CMK (cell line): Measurements from ENCODE around the gene TMEM222.

Experiments
- DNase-seq: peaks from one replicate; pipeline ENCODE4 v3.0.0-alpha.2; 2010; ENCODE audit warnings: low read depth

The TMEM222 gene

DNA sequence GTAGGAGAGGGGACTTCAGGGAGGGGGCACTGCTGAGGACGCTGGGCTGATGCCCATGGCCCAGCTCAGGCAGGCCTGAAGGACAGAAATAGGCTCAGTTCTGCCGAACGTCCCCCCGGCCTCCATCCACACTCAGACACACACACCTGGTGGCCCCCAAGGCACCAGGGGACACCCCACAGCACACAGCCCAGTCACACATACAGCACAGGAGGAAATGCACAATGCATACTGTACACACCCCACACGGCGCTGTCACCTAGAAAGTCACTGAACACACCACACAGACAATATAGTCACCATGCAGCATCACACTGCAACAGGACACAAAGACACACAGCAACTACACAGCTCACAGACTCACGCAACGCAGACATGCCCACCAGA is 20.4 kb downstream of the TMEM222 start:
- DNase-seq = no peak

DNA sequence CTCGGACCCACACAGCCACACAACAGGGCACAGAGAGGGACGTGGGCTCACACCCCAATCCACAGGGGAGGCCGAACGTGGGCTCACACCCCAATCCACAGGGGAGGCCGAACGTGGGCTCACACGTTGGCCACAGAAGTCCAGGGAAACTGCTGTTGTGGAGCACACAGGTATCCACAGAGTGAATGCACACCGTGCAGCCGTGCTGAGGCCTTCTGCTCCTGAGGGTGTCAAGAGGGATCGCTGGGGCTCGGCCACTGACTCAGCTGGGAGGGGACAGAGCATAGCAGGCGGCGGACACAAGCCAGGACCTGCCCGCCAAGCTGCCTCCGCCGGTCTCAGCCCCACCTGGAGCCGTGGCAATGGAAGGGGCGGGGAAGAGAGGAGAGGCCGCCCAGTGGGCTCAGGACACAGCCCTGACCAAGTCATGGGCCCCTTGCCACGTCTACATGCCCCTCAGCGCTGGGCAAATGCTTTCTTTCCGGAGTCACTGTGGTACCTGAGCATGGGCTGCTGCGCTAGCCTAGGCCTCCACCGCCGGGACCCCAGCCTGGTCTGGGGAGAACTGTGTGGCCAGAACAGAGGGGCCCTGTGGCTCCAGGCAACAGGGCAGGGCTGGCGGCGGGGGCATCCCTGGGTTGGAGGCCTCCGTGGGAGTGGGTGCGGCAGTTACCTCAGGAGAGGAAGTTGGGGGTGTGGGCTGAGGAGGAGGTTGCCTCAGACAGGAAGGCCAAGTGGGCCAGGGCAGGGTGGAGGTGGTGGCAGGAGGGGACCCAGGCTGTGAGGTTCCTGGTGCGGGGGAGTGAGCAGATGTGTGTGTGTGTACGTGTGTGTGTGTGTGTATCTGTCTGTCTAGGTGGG is 21.0 kb downstream of the TMEM222 start:
- peak; percentile 95 for DNase-seq

DNA sequence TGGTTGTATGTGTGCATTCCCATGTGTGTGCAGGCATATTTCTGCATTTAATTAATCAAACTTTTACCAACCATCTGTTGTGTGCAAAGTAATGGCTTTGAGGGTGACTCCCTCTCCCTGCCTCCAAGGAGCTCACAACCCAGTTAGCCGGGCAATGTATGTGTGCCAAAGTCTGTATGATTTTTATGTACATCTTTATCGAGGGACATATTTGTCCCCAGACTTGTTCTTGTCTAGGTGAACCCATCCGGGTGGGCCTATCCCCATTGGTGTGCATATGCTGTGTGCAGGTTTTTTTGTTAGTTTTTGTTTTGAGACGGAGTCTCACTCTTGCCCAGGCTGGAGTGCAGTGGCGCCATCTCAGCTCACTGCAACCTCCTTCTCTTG is 21.7 kb downstream of the TMEM222 start:
- no peak for DNase-seq

GRCh38 chr1:27345272-27345671 is 23.3 kb downstream of the TMEM222 start:
- no peak for DNase-seq

GRCh38 chr1:27346357-27346756 is 24.4 kb downstream of the TMEM222 start:
- DNase-seq = no peak

DNA sequence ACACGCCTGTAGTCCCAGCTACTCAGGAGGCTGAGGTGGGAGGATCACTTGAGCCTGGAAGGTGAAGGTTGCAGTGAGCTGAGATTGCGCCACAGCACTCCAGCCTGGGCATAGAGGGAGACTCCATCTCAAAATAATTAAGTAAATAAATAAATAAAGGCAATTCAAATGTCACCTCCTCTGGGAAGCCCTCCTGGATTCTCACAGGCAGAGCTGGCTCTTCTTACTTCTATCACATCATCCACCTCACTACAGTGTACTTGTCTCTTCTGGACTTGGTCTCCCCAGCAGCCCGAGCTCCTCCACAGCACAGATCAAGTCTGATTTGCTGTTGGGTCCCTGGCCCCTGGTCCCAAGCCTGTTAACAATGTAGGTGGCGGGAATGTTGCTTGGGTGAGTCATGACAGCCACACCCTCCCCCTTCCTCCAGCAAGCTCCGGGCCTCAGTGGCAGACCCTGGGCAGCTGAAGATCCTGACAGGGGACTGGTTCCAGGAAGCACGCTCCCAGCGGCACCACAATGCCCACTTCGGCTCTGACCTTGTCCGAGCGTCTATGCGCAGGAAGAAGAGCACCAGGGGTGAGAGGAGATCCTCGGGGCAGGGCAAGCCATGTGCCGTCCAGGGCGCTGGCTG is 25.1 kb downstream of the TMEM222 start:
- DNase-seq = no peak

GRCh38 chr1:27348861-27349783 is 27.2 kb downstream of the TMEM222 start:
- no peak for DNase-seq

DNA sequence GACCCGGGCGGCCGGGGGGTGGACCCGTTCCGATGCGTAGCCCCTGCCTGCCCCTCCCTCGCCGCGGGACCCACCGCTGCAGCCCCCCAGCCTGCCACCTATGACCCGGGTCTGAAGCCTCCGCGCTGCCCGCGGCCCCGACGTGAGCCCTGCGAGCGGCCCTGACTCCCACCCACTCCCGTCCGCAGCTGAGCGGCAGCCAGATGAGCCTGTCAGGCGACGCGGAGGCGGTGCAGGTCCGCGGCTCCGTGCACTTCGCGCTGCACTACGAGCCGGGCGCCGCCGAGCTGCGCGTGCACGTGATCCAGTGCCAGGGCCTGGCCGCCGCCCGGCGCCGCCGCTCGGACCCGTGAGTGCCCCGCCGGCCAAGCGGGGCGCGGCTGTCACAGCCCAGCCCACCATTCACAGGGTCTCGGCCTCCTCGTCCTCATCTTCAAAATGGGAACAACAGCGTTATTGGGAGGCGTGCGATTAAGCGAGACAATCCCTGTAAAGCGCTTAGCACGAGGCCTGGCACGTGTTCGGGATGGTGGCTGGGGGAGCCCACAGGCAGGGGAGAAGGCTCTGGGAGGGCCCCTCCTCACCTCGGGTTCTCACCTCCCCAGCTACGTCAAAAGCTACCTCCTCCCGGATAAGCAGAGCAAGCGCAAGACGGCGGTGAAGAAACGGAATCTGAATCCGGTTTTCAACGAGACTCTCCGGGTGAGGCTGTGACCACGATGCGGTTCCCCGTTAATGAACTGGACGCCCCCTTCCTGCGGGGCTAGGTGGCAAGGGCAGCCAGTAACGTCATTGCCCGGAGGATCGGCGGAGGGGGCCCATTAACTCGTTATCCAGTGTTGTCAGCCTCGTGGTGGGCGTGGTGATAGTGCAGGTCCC is 28.1 kb downstream of the TMEM222 start:
- DNase-seq = no peak

DNA sequence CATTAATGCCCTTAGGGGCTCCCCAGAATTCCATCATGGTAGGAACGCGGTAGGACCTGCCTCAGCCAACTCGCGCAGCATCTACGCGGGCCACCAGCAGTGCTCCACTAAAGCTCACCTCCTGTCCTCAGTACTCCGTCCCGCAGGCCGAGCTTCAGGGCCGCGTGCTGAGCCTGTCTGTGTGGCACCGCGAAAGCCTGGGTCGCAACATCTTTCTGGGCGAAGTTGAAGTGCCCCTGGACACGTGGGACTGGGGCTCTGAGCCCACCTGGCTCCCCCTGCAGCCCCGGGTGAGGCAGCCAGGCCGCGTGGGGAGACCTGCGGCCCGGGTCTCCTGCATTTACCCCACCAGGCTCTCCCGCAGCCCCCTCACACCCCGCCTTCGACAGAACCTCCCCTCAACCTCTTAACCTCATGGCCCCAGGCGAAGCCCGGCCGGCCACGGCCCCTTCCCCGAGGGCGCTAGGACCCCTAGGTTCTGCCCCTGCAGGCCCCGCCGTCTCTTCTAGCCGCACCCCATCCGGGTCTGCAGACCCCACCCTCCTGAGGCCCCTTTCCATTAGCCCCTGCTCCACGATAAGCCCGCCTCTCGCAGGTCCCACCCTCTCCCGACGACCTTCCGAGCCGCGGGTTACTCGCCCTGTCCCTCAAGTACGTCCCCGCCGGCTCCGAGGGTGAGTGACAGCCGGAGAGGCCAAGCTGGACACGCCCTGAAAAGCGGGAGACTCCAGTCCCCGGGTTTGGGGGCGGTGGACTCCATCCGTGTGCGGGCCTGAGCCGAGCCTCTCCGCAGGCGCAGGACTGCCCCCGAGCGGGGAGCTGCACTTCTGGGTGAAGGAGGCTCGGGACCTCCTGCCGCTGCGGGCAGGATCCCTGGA is 28.9 kb downstream of the TMEM222 start:
- no peak for DNase-seq

DNA sequence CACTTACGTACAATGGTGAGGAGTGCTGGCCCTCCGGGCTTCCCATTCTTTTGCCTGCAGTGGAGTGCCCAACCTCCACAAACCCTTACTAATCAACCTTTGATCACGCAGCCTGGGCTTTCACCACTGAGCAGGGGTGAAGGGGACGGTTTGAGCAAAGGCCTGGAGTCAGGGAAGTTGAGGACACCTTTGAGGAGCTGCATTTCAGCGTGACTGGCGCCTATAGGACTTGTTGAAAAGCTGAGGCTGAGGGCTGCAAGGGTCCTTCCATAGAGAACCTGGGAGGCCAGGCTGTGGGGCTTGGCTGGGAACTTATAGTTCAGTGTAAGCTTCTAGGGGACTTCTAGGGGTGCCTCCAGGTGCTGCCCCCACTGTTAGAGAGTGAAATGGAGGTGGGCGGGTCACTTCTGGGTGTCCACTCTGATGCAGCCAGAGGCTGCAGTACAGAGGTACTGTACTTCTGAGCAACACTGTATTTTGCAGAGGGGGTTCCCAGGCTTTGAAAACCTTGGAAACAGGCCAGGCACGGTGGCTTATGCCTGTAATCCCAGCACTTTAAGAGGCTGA is 29.7 kb downstream of the TMEM222 start:
- no peak for DNase-seq

DNA sequence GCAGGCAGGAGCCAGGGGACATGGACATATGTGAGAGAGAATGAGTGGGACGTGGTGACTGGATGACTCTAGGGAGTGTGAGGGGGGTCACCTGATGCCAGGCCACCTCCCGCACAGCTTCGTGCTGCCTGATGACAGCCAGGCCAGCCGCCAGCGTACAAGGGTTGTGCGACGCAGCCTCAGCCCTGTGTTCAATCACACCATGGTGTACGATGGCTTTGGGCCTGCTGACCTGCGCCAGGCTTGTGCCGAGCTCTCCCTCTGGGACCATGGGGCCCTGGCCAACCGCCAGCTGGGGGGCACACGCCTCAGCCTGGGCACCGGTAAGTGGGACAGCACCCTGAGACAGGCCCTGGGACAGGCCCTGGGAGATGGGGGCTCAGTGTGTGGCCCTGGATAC is 31.2 kb downstream of the TMEM222 start:
- no peak for DNase-seq

- DNase-seq = no peak
Observed at GRCh38 chr1:27353629-27354028, 31.7 kb downstream of the TMEM222 start.

DNA sequence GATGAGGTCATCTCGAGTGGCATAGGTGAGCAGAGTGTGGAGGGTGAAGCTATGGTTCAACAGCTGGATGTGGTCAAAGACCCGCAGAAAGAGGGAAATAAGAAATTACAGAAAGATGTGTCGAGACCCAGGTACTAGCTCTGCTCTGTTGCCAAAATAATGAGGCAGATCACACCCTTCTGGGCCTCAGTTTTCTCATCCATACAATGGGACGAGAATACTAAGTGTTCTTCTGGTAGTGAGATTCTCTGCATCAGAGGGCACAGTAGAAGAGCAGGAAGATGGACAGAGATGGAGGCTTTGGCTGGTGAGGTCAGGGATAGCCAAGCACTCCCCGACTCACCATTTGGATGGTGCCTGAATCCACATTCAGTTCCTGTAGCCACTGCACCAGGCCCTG is 33.7 kb downstream of the TMEM222 start:
- no peak for DNase-seq

GRCh38 chr1:27356277-27356618 is 34.3 kb downstream of the TMEM222 start:
- no peak for DNase-seq

- no peak for DNase-seq
Observed at GRCh38 chr1:27356619-27357280, 34.8 kb downstream of the TMEM222 start.

DNA sequence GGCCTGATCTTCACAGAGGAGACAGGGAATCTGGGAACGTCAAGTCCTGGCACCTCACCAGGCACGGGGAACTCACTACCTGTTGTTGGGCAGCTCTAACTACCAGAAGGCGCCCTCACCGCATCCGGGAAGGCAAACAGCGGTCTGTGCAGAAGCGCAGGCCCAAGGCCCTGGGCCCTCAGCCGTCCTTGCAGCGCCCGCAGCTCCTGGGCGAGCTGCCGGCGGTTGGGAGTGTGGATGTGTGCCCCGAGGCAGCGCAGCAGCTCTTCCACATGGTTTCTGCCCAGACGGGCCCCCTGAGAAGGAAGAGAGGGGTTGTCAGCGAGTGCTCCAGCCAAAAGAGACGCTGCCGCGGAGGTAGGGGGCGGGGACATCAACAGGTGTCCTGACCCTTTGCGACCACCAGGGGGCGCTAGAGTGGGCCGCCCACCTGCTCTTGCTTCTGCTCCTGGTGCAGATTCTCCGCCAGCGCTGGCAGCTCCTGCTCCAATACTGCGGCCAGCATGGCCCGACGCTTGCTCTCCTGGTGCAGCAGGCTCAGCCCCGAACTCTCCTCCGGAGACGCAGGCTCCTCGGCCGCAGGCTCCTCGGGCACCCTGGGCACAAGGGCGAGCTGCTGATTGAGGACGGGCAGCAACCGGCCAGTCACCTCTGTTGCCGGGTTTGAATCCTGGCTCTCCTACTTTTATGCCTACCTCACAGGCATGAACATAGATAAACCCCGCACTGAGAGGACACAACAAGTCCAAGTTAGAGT is 35.5 kb downstream of the TMEM222 start:
- peak; percentile 58 for DNase-seq

GRCh38 chr1:27358038-27358927 is 36.3 kb downstream of the TMEM222 start:
- no peak for DNase-seq

DNA sequence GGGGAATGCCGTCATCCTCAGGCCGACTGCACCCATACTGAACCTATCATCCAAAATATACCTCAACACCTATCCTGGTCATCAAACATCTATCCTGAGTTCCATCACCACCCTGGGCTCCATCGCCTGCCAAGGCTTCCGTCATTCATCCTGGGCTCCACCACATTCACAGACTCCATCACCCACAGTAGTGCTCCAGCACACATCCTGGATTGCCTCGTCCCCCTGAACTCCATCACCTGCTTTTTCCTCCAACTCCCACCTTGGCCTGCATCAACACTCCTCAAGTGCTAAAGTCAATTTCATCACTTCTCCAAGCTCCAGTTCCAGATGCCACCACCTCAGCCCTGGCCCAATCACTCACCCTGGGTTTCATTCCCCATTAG is 37.0 kb downstream of the TMEM222 start:
- DNase-seq = no peak
